IMR-90 (cell line): ENCODE results near the gene ZNF565. TPM values are rescaled to one million over a fixed set of nuclear protein-coding genes. Genes with fewer than 3 reads are reported as not detected.

ENCODE experiments used
- ATAC-seq: fragments of 200-7000 bp; cut with Tn5 transposase; 2 replicates; pipeline ENCODE4 v1.9.1; 2020; ENCODE audit warnings: low read depth, mild to moderate bottlenecking, moderate library complexity
- BruUV-seq: library from RNA; stranded (reverse); fragments of 400-500 nt; replicated peaks from 2 replicates; lab custom pipeline; 2021; lab: Mats Ljungman, UMichigan
- CTCF ChIA-PET: fragments of 300-600 bp; formaldehyde crosslinking; extraction: SDS; loops from one replicate; lab custom pipeline; 2021; ENCODE audit warnings: antibody characterized with exemption; lab: Yijun Ruan, JAX
- POLR2A ChIA-PET: fragments of 300-600 bp; sonication (Branson Sonifier 250); formaldehyde crosslinking; loops from one replicate; lab custom pipeline; 2022; ENCODE audit warnings: antibody characterized with exemption; ENCODE audit not compliant: unreplicated experiment; lab: Charles Lee
- DNase-seq: peaks from one replicate; pipeline ENCODE4 v3.0.0; 2013
- H2AFZ ChIP-seq: replicated peaks from 2 replicates; pipeline ENCODE3; 2013; ENCODE audit warnings: low read length, mild to moderate bottlenecking; ENCODE audit not compliant: poor library complexity
- H2AK5ac ChIP-seq: 2 replicates; pipeline ENCODE4 v1.6.1; 2013; ENCODE audit warnings: low read depth, low read length, inconsistent platforms
- H2AK9ac ChIP-seq: replicated peaks from 2 replicates; pipeline ENCODE3; 2013; ENCODE audit warnings: mild to moderate bottlenecking, low read depth, low read length, moderate library complexity; ENCODE audit not compliant: poor library complexity
- H2BK120ac ChIP-seq: 2 replicates; pipeline ENCODE4 v1.6.1; 2013; ENCODE audit warnings: low read depth, low read length, inconsistent platforms
- H2BK15ac ChIP-seq: 3 replicates; pipeline ENCODE4 v1.6.1; 2013; ENCODE audit warnings: low read depth, low read length, inconsistent platforms
- H2BK20ac ChIP-seq: 2 replicates; pipeline ENCODE4 v1.6.1; 2013; ENCODE audit warnings: low read depth, mild to moderate bottlenecking, inconsistent platforms, low read length, moderate library complexity
- H2BK5ac ChIP-seq: 2 replicates; pipeline ENCODE4 v1.6.1; 2013; ENCODE audit warnings: mild to moderate bottlenecking, low read depth, low read length, inconsistent platforms; ENCODE audit not compliant: poor library complexity, severe bottlenecking
- H3K14ac ChIP-seq: replicated peaks from 2 replicates; pipeline ENCODE4 v1.6.1; 2013; ENCODE audit warnings: low read depth, low read length, inconsistent platforms
- H3K18ac ChIP-seq: 2 replicates; pipeline ENCODE4 v1.6.1; 2013; ENCODE audit warnings: low read depth, low read length, control low read depth
- H3K23ac ChIP-seq: 2 replicates; pipeline ENCODE4 v1.6.1; 2013; ENCODE audit warnings: low read depth, low read length, inconsistent platforms
- H3K27ac ChIP-seq: 2 replicates; pipeline ENCODE4 v1.5.1; 2013; ENCODE audit warnings: mild to moderate bottlenecking, control low read depth, low read length; ENCODE audit not compliant: insufficient read depth
- H3K27me3 ChIP-seq: 2 replicates; pipeline ENCODE4 v1.6.1; 2013; ENCODE audit warnings: low read length; ENCODE audit not compliant: control insufficient read depth, insufficient read depth
- H3K36me3 ChIP-seq: 2 replicates; pipeline ENCODE4 v1.6.1; 2013; ENCODE audit warnings: low read length, mixed read lengths; ENCODE audit not compliant: control insufficient read depth, insufficient read depth
- H3K4ac ChIP-seq: 2 replicates; pipeline ENCODE4 v1.6.1; 2013; ENCODE audit warnings: low read depth, low read length, inconsistent platforms
- H3K4me1 ChIP-seq: 2 replicates; pipeline ENCODE4 v1.6.1; 2013; ENCODE audit warnings: low read length, mixed read lengths; ENCODE audit not compliant: control insufficient read depth, insufficient read depth
- H3K4me2 ChIP-seq: 2 replicates; pipeline ENCODE4 v1.6.1; 2013; ENCODE audit warnings: low read depth, mild to moderate bottlenecking, control low read depth, low read length, moderate library complexity
- H3K4me3 ChIP-seq: 2 replicates; pipeline ENCODE4 v1.5.1; 2013; ENCODE audit warnings: low read depth, mild to moderate bottlenecking, control low read depth, low read length, moderate library complexity; ENCODE audit not compliant: insufficient read depth
- H3K56ac ChIP-seq: 2 replicates; pipeline ENCODE4 v1.6.1; 2013; ENCODE audit warnings: low read length, inconsistent platforms; ENCODE audit not compliant: insufficient read depth; ENCODE audit errors: extremely low read depth
- H3K79me1 ChIP-seq, 2 experiments: 2 replicates each; pipeline ENCODE4 v1.6.1; 2013; ENCODE audit warnings: low read length in 2 of 2, inconsistent platforms in 1 of 2, low read depth in 1 of 2
- H3K9ac ChIP-seq: 2 replicates; pipeline ENCODE4 v1.6.1; 2013; ENCODE audit warnings: low read depth, low read length, control low read depth
- H3K9me1 ChIP-seq: 2 replicates; pipeline ENCODE4 v1.6.1; 2013; ENCODE audit warnings: low read length, inconsistent platforms; ENCODE audit not compliant: insufficient read depth
- H3K9me3 ChIP-seq: 2 replicates; pipeline ENCODE4 v1.6.1; 2013; ENCODE audit warnings: low read length; ENCODE audit not compliant: control insufficient read depth, insufficient read depth
- H4K20me1 ChIP-seq: 2 replicates; pipeline ENCODE4 v1.6.1; 2013; ENCODE audit warnings: low read length, inconsistent platforms; ENCODE audit not compliant: insufficient read depth
- H4K5ac ChIP-seq: 2 replicates; pipeline ENCODE4 v1.6.1; 2013; ENCODE audit warnings: mild to moderate bottlenecking, low read depth, low read length, control low read depth
- H4K8ac ChIP-seq, 2 experiments: 2 replicates each; pipeline ENCODE4 v1.6.1; 2013; ENCODE audit warnings: low read depth in 2 of 2, low read length in 2 of 2, control low read depth in 1 of 2, inconsistent platforms in 1 of 2
- H4K91ac ChIP-seq: 2 replicates; pipeline ENCODE4 v1.6.1; 2013; ENCODE audit warnings: low read depth, low read length, inconsistent platforms; ENCODE audit not compliant: insufficient read depth
- BHLHE40 ChIP-seq: fragments of 150-350 bp; IDR thresholded peaks from 2 replicates; pipeline ENCODE4 v1.6.1; 2016; ENCODE audit warnings: mild to moderate bottlenecking, low read depth, low read length
- CEBPB ChIP-seq: IDR thresholded peaks from 2 replicates; pipeline ENCODE4 v1.6.1; 2012; ENCODE audit warnings: low read depth, low read length, improper control_type of control experiment
- CHD1 ChIP-seq: IDR thresholded peaks from 2 replicates; pipeline ENCODE4 v1.6.1; 2012; ENCODE audit warnings: low read depth, low read length, improper control_type of control experiment
- FOS ChIP-seq: fragments of 150-350 bp; IDR thresholded peaks from 2 replicates; pipeline ENCODE4 v1.6.1; 2016; ENCODE audit warnings: low read depth, low read length
- MAZ ChIP-seq: IDR thresholded peaks from 2 replicates; pipeline ENCODE4 v1.6.1; 2012; ENCODE audit warnings: low read depth, mild to moderate bottlenecking, low read length, improper control_type of control experiment, moderate library complexity, borderline replicate concordance
- MXI1 ChIP-seq: IDR thresholded peaks from 2 replicates; pipeline ENCODE4 v1.6.1; 2012; ENCODE audit warnings: low read depth, mild to moderate bottlenecking, low read length, moderate library complexity, borderline replicate concordance
- NFE2L2 ChIP-seq: fragments of 150-350 bp; IDR thresholded peaks from 2 replicates; pipeline ENCODE4 v1.6.1; 2016; ENCODE audit warnings: low read depth, mild to moderate bottlenecking, low read length
- RAD21 ChIP-seq: IDR thresholded peaks from 2 replicates; pipeline ENCODE4 v1.6.1; 2012; ENCODE audit warnings: low read length, improper control_type of control experiment
- RCOR1 ChIP-seq: IDR thresholded peaks from 2 replicates; pipeline ENCODE4 v1.6.1; 2012; ENCODE audit warnings: mild to moderate bottlenecking, low read length, improper control_type of control experiment; ENCODE audit not compliant: insufficient replicate concordance
- RFX5 ChIP-seq: IDR thresholded peaks from 2 replicates; pipeline ENCODE4 v1.8.0; 2012; ENCODE audit warnings: low read depth, mild to moderate bottlenecking, low read length, moderate library complexity
- SMC3 ChIP-seq: fragments of 150-350 bp; IDR thresholded peaks from 2 replicates; pipeline ENCODE4 v1.6.1; 2016; ENCODE audit warnings: low read depth, mild to moderate bottlenecking, antibody characterized with exemption, low read length, moderate library complexity
- WGBS, 2 experiments: methylation state at CpG; one replicate each; pipeline versions ENCODE4 v1.1.5 to v1.1.7; 2013; ENCODE audit warnings: missing lambda C conversion rate in 2 of 2; ENCODE audit not compliant: insufficient read length in 1 of 2; ENCODE audit errors: extremely low coverage in 2 of 2; 5-methylcytosine and 5-hydroxymethylcytosine counted together
- dilution Hi-C: fragments of 300-500 bp; cut with HindIII; formaldehyde crosslinking; loops from one replicate; pipeline ENCODE4 v1.14.3; 2018; ENCODE audit warnings: low sequenced_read_pairs; ENCODE audit not compliant: unreplicated experiment
- in situ Hi-C: fragments of 300-500 bp; cut with MboI; formaldehyde crosslinking; loops from 3 replicates; pipeline ENCODE4 v1.14.3; 2019; ENCODE audit warnings: low sequenced_read_pairs, inconsistent platforms, mixed read lengths
- intact Hi-C: fragments of 100-400 bp; cut with micrococcal nuclease; formaldehyde crosslinking; loops from 2 replicates; pipeline ENCODE4 v1.10.0; 2022
- polyA plus RNA-seq, 3 experiments: library from polyadenylated mRNA; depleted of rRNA; stranded (reverse); fragments of >200 nt; gene quantifications; 2 replicates each; pipeline ENCODE4 v1.2.3, GENCODE V29; 2012; ENCODE audit warnings: low replicate concordance in 1 of 3
- total RNA-seq: library from RNA; depleted of rRNA; stranded (reverse); fragments of >200 nt; gene quantifications from 2 replicates; pipeline ENCODE4 v1.2.3, GENCODE V29; 2012
- TF ChIP-seq, protein P1 (sequence below): fragments of 150-350 bp; IDR thresholded peaks from 2 replicates; pipeline ENCODE4 v1.6.1; 2017; ENCODE audit warnings: mild to moderate bottlenecking, antibody characterized with exemption, low read length, low read depth
- TF ChIP-seq, protein P2 (sequence below): conservative IDR thresholded peaks from 2 replicates; pipeline ENCODE4 v1.5.1; 2012; ENCODE audit warnings: mild to moderate bottlenecking, low read depth, low read length, improper control_type of control experiment

The ZNF565 gene
- total and polyA plus RNA-seq, 2 of the 4 experiments (the other 2 are of a cell fraction) = 2.3 to 7.5 TPM

DNA sequence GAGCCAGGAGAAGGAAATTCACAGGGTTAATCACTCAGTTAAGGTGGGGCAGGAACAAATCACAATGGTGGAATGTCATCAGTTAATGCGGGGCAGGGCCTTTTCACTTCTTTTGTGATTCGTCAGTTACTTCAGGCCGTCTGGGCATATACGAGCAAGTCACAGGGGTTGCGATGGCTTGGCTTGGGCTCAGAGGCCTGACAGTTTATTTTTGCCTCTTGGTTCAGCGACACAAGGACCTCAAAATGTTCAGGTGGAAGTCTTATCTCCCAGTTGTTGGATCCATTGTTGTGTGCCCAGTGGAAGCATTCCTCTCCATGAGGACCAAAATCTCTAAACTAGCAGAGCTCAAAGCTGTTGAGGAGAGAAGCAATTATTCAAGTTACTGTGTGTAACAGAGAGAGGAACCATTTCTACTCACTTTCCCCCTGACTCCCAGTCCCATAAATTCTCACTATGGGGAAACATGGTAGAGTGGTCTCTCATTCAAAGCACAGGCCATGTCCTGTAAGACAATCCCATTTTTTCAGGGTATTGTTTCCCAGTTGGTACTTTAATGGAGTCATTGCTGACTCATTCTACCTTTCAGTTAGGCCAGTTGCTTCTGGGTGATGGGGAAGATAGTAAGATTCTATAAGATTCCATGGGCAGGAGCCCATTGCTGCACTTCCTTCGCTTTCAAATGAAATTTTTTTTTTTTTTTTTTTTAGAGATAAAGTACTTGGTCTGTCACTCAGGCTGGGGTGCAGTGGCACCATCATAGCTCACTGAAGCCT lies 53.5 kb downstream of the ZNF565 start:
- intact Hi-C loops = no loop called here
- H3K79me1 ChIP-seq = no peaks in the 10 kb centered on the region; a peak in 1 of 4 replicates

More for the DNA sequence above, 53.5 kb downstream of the ZNF565 start:
- CTCF ChIA-PET = interaction anchor here (1.5 kb wide), 1 partner anchor 33 kb away, joined by 3 read pairs; no protein-coding TSS in a partner anchor
- no peak for TF ChIP-seq FOS
- no peak for TF ChIP-seq MXI1
- no peak for TF ChIP-seq RAD21
- no peak for TF ChIP-seq RFX5
- no peak for TF ChIP-seq SMC3
- TF ChIP-seq, protein P1, sequence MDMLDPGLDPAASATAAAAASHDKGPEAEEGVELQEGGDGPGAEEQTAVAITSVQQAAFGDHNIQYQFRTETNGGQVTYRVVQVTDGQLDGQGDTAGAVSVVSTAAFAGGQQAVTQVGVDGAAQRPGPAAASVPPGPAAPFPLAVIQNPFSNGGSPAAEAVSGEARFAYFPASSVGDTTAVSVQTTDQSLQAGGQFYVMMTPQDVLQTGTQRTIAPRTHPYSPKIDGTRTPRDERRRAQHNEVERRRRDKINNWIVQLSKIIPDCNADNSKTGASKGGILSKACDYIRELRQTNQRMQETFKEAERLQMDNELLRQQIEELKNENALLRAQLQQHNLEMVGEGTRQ = no peak
- TF ChIP-seq, protein P2, sequence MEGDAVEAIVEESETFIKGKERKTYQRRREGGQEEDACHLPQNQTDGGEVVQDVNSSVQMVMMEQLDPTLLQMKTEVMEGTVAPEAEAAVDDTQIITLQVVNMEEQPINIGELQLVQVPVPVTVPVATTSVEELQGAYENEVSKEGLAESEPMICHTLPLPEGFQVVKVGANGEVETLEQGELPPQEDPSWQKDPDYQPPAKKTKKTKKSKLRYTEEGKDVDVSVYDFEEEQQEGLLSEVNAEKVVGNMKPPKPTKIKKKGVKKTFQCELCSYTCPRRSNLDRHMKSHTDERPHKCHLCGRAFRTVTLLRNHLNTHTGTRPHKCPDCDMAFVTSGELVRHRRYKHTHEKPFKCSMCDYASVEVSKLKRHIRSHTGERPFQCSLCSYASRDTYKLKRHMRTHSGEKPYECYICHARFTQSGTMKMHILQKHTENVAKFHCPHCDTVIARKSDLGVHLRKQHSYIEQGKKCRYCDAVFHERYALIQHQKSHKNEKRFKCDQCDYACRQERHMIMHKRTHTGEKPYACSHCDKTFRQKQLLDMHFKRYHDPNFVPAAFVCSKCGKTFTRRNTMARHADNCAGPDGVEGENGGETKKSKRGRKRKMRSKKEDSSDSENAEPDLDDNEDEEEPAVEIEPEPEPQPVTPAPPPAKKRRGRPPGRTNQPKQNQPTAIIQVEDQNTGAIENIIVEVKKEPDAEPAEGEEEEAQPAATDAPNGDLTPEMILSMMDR = no peak
- no peak for TF ChIP-seq NFE2L2
- no peak for TF ChIP-seq CHD1
- TF ChIP-seq RCOR1 = no peak
- TF ChIP-seq CEBPB = no peak
- TF ChIP-seq MAZ = no peak
- TF ChIP-seq BHLHE40 = no peak
- H3K9ac ChIP-seq = no peak overlapping the region
- no peak overlapping the region for H3K4ac ChIP-seq
- H3K36me3 ChIP-seq = peaks cover 12% of the 10 kb centered on the region
- no peaks in the 10 kb centered on the region for H3K27me3 ChIP-seq
- no peak overlapping the region for H4K8ac ChIP-seq
- no peak overlapping the region for H2AK9ac ChIP-seq
- dilution Hi-C loops = no loop called here
- H3K56ac ChIP-seq = no peak overlapping the region
- ATAC-seq = no peak
- H4K20me1 ChIP-seq = no peaks in the 10 kb centered on the region
- H4K91ac ChIP-seq = no peak overlapping the region
- H3K9me1 ChIP-seq = no peaks in the 10 kb centered on the region; the same call in 1 of the 2 replicates
- no peak overlapping the region for H3K23ac ChIP-seq
- 90% methylated on average over 2 of the region's 7 CpGs; no CpG with 5 or more reads in 1 of the 2 experiments for WGBS, 2 experiments
- H3K14ac ChIP-seq = no peak overlapping the region
- no TSS peak for BruUV-seq
- in situ Hi-C loops = no loop called here
- no peak overlapping the region for H3K18ac ChIP-seq
- H3K4me1 ChIP-seq = no peaks in the 10 kb centered on the region
- H3K9me3 ChIP-seq = no peaks in the 10 kb centered on the region
- no peak overlapping the region for H3K4me3 ChIP-seq
- no peak for DNase-seq
- H2BK20ac ChIP-seq = no peak overlapping the region
- H3K27ac ChIP-seq = no peak overlapping the region
- H2AFZ ChIP-seq = no peak overlapping the region
- POLR2A ChIA-PET = no interaction called here
- H2BK15ac ChIP-seq = no peak overlapping the region
- H2BK120ac ChIP-seq = no peak overlapping the region
- no peak overlapping the region for H3K4me2 ChIP-seq
- no peak overlapping the region for H2AK5ac ChIP-seq
- no peak overlapping the region for H2BK5ac ChIP-seq
- H4K5ac ChIP-seq = no peak overlapping the region
